ACC112 (cell line): ENCODE data around the gene CNTN4.

ENCODE experiments used
- H2AFZ ChIP-seq: fragments of 200-600 bp; sonication (generic); one replicate; pipeline ENCODE4 v1.6.0; 2017; ENCODE audit warnings: antibody characterized with exemption, low read length; ENCODE audit not compliant: unreplicated experiment
- H3K27ac ChIP-seq: fragments of 200-600 bp; sonication (generic); 2 replicates; pipeline ENCODE4 v1.5.1; 2014; ENCODE audit warnings: low read depth, mild to moderate bottlenecking, antibody characterized with exemption, low read length, moderate library complexity
- H3K27me3 ChIP-seq: fragments of 200-600 bp; sonication (generic); 2 replicates; pipeline ENCODE4 v1.6.1; 2014; ENCODE audit warnings: mild to moderate bottlenecking, antibody characterized with exemption, low read length, moderate library complexity, mixed read lengths; ENCODE audit not compliant: insufficient read depth
- H3K36me3 ChIP-seq: fragments of 200-600 bp; sonication (generic); 2 replicates; pipeline ENCODE4 v1.6.1; 2016; ENCODE audit warnings: mild to moderate bottlenecking, antibody characterized with exemption, low read length, moderate library complexity, mixed read lengths; ENCODE audit not compliant: insufficient read depth
- H3K4me1 ChIP-seq: fragments of 200-600 bp; sonication (generic); one replicate; pipeline ENCODE4 v1.6.1; 2016; ENCODE audit warnings: low read length, mixed read lengths; ENCODE audit not compliant: insufficient read depth, unreplicated experiment, control insufficient read depth
- H3K4me3 ChIP-seq: fragments of 200-600 bp; sonication (generic); 2 replicates; pipeline ENCODE4 v1.5.1; 2014; ENCODE audit warnings: mild to moderate bottlenecking, low read depth, low read length
- H3K79me2 ChIP-seq: fragments of 200-600 bp; sonication (generic); one replicate; pipeline ENCODE4 v1.6.0; 2016; ENCODE audit warnings: low read length; ENCODE audit not compliant: control insufficient read depth, unreplicated experiment, insufficient read depth

Gene CNTN4

GRCh38 chr3:2822611-2823010 lies 723.9 kb downstream of the CNTN4 start:
- no peak overlapping the region for H3K27ac ChIP-seq
- no peaks in the 10 kb centered on the region for H3K79me2 ChIP-seq
- no peaks in the 10 kb centered on the region for H3K36me3 ChIP-seq
- H3K4me1 ChIP-seq, result no peaks in the 10 kb centered on the region
- no peaks in the 10 kb centered on the region for H3K27me3 ChIP-seq
- H3K4me3 ChIP-seq, result no peak overlapping the region
- no peak overlapping the region for H2AFZ ChIP-seq

GRCh38 chr3:2823031-2823430 lies 724.4 kb downstream of the CNTN4 start:
- no peak overlapping the region for H3K27ac ChIP-seq
- no peak overlapping the region for H2AFZ ChIP-seq
- H3K4me3 ChIP-seq, result no peak overlapping the region
- no peaks in the 10 kb centered on the region for H3K36me3 ChIP-seq
- no peaks in the 10 kb centered on the region for H3K79me2 ChIP-seq
- no peaks in the 10 kb centered on the region for H3K27me3 ChIP-seq
- no peaks in the 10 kb centered on the region for H3K4me1 ChIP-seq

- no peak overlapping the region for H3K27ac ChIP-seq
- no peaks in the 10 kb centered on the region for H3K4me1 ChIP-seq
- no peaks in the 10 kb centered on the region for H3K36me3 ChIP-seq
- H2AFZ ChIP-seq, result no peak overlapping the region
- H3K79me2 ChIP-seq, result no peaks in the 10 kb centered on the region
- H3K27me3 ChIP-seq, result no peaks in the 10 kb centered on the region
- no peak overlapping the region for H3K4me3 ChIP-seq
Measured at GRCh38 chr3:2823437-2824211, 725.0 kb downstream of the CNTN4 start.

GRCh38 chr3:2826036-2826435 lies 727.4 kb downstream of the CNTN4 start:
- Histone ChIP-seq H3K4me1 (no peaks in the 10 kb centered on the region), H2AFZ (no peak overlapping the region), H3K27me3 (no peaks in the 10 kb centered on the region), H3K36me3 (no peaks in the 10 kb centered on the region), H3K27ac (no peak overlapping the region), H3K79me2 (no peaks in the 10 kb centered on the region), H3K4me3 (no peak overlapping the region)

- Histone ChIP-seq H3K79me2 (no peaks in the 10 kb centered on the region), H3K4me1 (no peaks in the 10 kb centered on the region), H3K27me3 (no peaks in the 10 kb centered on the region), H2AFZ (no peak overlapping the region), H3K27ac (no peak overlapping the region), H3K36me3 (no peaks in the 10 kb centered on the region), H3K4me3 (no peak overlapping the region)
Measured at GRCh38 chr3:2826453-2826852, 727.8 kb downstream of the CNTN4 start.

GRCh38 chr3:2837239-2837638 lies 738.6 kb downstream of the CNTN4 start:
- H3K79me2 ChIP-seq, result no peaks in the 10 kb centered on the region
- H3K27me3 ChIP-seq, result no peaks in the 10 kb centered on the region
- H2AFZ ChIP-seq, result no peak overlapping the region
- no peaks in the 10 kb centered on the region for H3K36me3 ChIP-seq
- no peak overlapping the region for H3K4me3 ChIP-seq
- no peak overlapping the region for H3K27ac ChIP-seq
- no peaks in the 10 kb centered on the region for H3K4me1 ChIP-seq

GRCh38 chr3:2837910-2838309 lies 739.2 kb downstream of the CNTN4 start:
- H2AFZ ChIP-seq, result no peak overlapping the region
- no peak overlapping the region for H3K4me3 ChIP-seq
- no peak overlapping the region for H3K27ac ChIP-seq
- H3K79me2 ChIP-seq, result no peaks in the 10 kb centered on the region
- H3K4me1 ChIP-seq, result no peaks in the 10 kb centered on the region
- H3K36me3 ChIP-seq, result no peaks in the 10 kb centered on the region
- no peaks in the 10 kb centered on the region for H3K27me3 ChIP-seq

- no peak overlapping the region for H3K4me3 ChIP-seq
- no peaks in the 10 kb centered on the region for H3K27me3 ChIP-seq
- no peaks in the 10 kb centered on the region for H3K79me2 ChIP-seq
- no peaks in the 10 kb centered on the region for H3K4me1 ChIP-seq
- no peaks in the 10 kb centered on the region for H3K36me3 ChIP-seq
- no peak overlapping the region for H2AFZ ChIP-seq
- no peak overlapping the region for H3K27ac ChIP-seq
Measured at GRCh38 chr3:2838546-2839157, 740.0 kb downstream of the CNTN4 start.

GRCh38 chr3:2839876-2840275 lies 741.2 kb downstream of the CNTN4 start:
- no peak overlapping the region for H2AFZ ChIP-seq
- no peaks in the 10 kb centered on the region for H3K36me3 ChIP-seq
- no peak overlapping the region for H3K4me3 ChIP-seq
- no peaks in the 10 kb centered on the region for H3K4me1 ChIP-seq
- no peak overlapping the region for H3K27ac ChIP-seq
- no peaks in the 10 kb centered on the region for H3K27me3 ChIP-seq
- H3K79me2 ChIP-seq, result no peaks in the 10 kb centered on the region

- Histone ChIP-seq H3K36me3 (no peaks in the 10 kb centered on the region), H2AFZ (no peak overlapping the region), H3K27me3 (no peaks in the 10 kb centered on the region), H3K4me1 (no peaks in the 10 kb centered on the region), H3K4me3 (no peak overlapping the region), H3K27ac (no peak overlapping the region), H3K79me2 (no peaks in the 10 kb centered on the region)
Measured at GRCh38 chr3:2847062-2847841, 748.6 kb downstream of the CNTN4 start.
